GM18502 (cell line): ENCODE data around the gene TTC13.

Experiments
- ATAC-seq: cut with Tn5 transposase; IDR thresholded peaks from one replicate; pipeline ENCODE4 v1.9.1; 2021; ENCODE audit warnings: mild to moderate bottlenecking; ENCODE audit not compliant: unreplicated experiment, poor library complexity

TTC13 gene

GRCh38 chr1:230858918-230859729 lies 119.5 kb downstream of the TTC13 start:
- ATAC-seq = no peak

- ATAC-seq = no peak
Observed at GRCh38 chr1:230858236-230858820, 120.3 kb downstream of the TTC13 start.

GRCh38 chr1:230857822-230858221 lies 120.8 kb downstream of the TTC13 start:
- ATAC-seq = no peak

- no peak for ATAC-seq
Observed at GRCh38 chr1:230857077-230857476, 121.6 kb downstream of the TTC13 start.
